Body of pancreas (tissue), 4 donors: ENCODE results near the gene PACS2. TPM values are rescaled to one million over a fixed set of nuclear protein-coding genes. Genes with fewer than 3 reads are reported as not detected.
A peak's percentile ranks its signal among the peaks of the same experiment; 100 is the strongest.

Source experiments
- ATAC-seq: fragments of 150-250 bp; one replicate; pipeline ENCODE4 v1.9.1; 2016
- DNase-seq, 4 donors: peaks; one replicate each; pipeline ENCODE4 v3.0.0-alpha.2; 2019
- H3K27ac ChIP-seq, 4 donors: fragments of 200-600 bp; sonication (generic); 1 replicate in 3 of 4; 2 replicates in 1 of 4; pipeline versions ENCODE4 v1.5.1 to v1.6.1; 2016 to 2019; ENCODE audit warnings: mild to moderate bottlenecking in 1 of 4, mixed read lengths in 1 of 4, moderate library complexity in 1 of 4
- H3K27me3 ChIP-seq, 2 donors: fragments of 200-600 bp; sonication (generic); one replicate each; pipeline ENCODE4 v1.6.0; 2016; ENCODE audit warnings: mild to moderate bottlenecking in 1 of 2
- H3K36me3 ChIP-seq, 2 donors: fragments of 200-600 bp; sonication (generic); replicated peaks in 1 of 2; 2 replicates each; pipeline ENCODE4 v1.5.1; 2016; ENCODE audit warnings: low read depth in 2 of 2; ENCODE audit not compliant: insufficient read depth in 1 of 2
- H3K4me1 ChIP-seq: fragments of 200-600 bp; sonication (generic); one replicate; pipeline ENCODE4 v1.6.0; 2016
- H3K4me3 ChIP-seq, 2 donors: fragments of 200-600 bp; sonication (generic); 1 replicate in 1 of 2; 2 replicates in 1 of 2; pipeline ENCODE4 v1.5.1; 2016 to 2019
- H3K9me3 ChIP-seq, 3 donors: fragments of 200-600 bp; sonication (generic); 1 replicate in 2 of 3; 2 replicates in 1 of 3; pipeline ENCODE4 v1.5.1; 2016
- POLR2A ChIP-seq, 3 donors: fragments of 450-650 bp; IDR thresholded peaks; one replicate each; pipeline ENCODE4 v1.6.1; 2016; ENCODE audit warnings: antibody characterized with exemption in 3 of 3, mild to moderate bottlenecking in 2 of 3
- WGBS, 2 donors: methylation state at CpG; one replicate each; pipeline ENCODE4 v1.1.5; 2017; 5-methylcytosine and 5-hydroxymethylcytosine counted together
- intact Hi-C: fragments of 100-400 bp; cut with DNase I; formaldehyde crosslinking; loops from one replicate; pipeline ENCODE4 v1.15.1; 2023
- total RNA-seq, 2 donors: library from RNA; depleted of rRNA; stranded (reverse); fragments of >200 nt; gene quantifications; one replicate each; pipeline ENCODE4 v1.1.0, GENCODE V29; 2016
- TF ChIP-seq, protein P1 (sequence below), 7 experiments: fragments of 450-650 bp in 4 of 7; fragments of 200-600 bp in 3 of 7; sonication (generic) in 3 of 7; IDR thresholded peaks; one replicate each; pipeline ENCODE4 v1.5.1; 2016 to 2019; ENCODE audit warnings: antibody characterized with exemption in 7 of 7

Gene PACS2
- total RNA-seq, 2 donors from 2014 or later, result 56.6 to 102 TPM

DNA sequence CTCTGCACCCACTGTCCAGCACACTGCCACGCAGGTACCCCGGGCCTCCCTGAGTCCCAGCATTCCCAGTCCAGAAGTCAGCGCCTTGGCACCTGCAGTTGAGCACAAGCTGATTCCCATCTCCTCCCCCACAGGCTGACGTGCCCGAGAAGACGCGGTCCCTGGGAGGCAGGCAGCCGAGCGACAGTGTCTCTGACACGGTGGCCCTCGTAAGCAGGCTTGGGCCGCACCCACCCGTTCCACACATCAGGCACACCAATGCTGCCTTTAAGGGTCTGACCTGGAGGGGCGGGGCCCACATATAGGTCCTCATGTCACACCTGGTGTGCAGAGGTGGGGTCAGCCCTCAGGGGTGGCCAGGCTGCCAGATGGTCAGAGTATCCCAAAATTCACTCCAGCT, 65.4 kb downstream of the PACS2 start:
- DNase-seq (no peak), ATAC-seq (no peak)
- no peaks in the 10 kb centered on the region for H3K4me1 ChIP-seq
- TF ChIP-seq POLR2A (IDR thresholded peaks at IDR 0.05), result no peak
- TF ChIP-seq, protein P1, sequence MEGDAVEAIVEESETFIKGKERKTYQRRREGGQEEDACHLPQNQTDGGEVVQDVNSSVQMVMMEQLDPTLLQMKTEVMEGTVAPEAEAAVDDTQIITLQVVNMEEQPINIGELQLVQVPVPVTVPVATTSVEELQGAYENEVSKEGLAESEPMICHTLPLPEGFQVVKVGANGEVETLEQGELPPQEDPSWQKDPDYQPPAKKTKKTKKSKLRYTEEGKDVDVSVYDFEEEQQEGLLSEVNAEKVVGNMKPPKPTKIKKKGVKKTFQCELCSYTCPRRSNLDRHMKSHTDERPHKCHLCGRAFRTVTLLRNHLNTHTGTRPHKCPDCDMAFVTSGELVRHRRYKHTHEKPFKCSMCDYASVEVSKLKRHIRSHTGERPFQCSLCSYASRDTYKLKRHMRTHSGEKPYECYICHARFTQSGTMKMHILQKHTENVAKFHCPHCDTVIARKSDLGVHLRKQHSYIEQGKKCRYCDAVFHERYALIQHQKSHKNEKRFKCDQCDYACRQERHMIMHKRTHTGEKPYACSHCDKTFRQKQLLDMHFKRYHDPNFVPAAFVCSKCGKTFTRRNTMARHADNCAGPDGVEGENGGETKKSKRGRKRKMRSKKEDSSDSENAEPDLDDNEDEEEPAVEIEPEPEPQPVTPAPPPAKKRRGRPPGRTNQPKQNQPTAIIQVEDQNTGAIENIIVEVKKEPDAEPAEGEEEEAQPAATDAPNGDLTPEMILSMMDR (IDR thresholded peaks at IDR 0.05), result no peak
- no peaks in the 10 kb centered on the region for H3K9me3 ChIP-seq
- no peak overlapping the region for H3K27ac ChIP-seq
- H3K36me3 ChIP-seq, result peaks cover 0 to 3% of the 10 kb centered on the region in 2 donors
- intact Hi-C loops, result no loop called here
- WGBS, 2 donors, result 94% methylated on average over 6 to 14 of the region's 14 CpGs
- H3K4me3 ChIP-seq, result no peak overlapping the region
- H3K27me3 ChIP-seq, result no peaks in the 10 kb centered on the region

DNA sequence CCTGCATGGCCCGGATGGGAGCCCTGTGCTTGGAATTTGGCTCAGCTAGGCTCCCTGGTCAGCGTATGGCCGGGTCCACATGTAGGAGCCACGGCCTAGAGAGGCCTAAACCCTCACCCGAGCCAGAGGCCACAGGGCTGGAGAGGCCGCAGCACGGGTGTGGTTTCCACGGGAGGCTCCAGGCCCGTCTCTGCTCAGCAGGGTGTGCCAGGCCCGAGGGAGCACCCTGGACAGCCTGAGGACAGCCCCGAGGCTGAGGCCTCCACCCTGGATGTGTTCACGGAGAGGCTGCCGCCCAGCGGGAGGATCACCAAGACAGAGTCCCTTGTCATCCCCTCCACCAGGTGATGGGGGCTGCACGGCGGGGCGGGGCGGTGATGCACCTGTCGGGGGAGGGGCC, 66.2 kb downstream of the PACS2 start:
- Histone ChIP-seq H3K4me1 (no peaks in the 10 kb centered on the region), H3K36me3 (peaks cover 0 to 3% of the 10 kb centered on the region in 2 donors), H3K4me3 (no peak overlapping the region), H3K27me3 (no peaks in the 10 kb centered on the region), H3K27ac (no peak overlapping the region), H3K9me3 (no peaks in the 10 kb centered on the region)
- intact Hi-C loops, result no loop called here
- DNase-seq (no peak), ATAC-seq (no peak)
- TF ChIP-seq POLR2A (IDR thresholded peaks at IDR 0.05), result no peak
- TF ChIP-seq, protein P1 (IDR thresholded peaks at IDR 0.05), result no peak
- 87% methylated on average over 18 of the region's 19 CpGs; no CpG with 5 or more reads in 1 of the 2 donors for WGBS, 2 donors

DNA sequence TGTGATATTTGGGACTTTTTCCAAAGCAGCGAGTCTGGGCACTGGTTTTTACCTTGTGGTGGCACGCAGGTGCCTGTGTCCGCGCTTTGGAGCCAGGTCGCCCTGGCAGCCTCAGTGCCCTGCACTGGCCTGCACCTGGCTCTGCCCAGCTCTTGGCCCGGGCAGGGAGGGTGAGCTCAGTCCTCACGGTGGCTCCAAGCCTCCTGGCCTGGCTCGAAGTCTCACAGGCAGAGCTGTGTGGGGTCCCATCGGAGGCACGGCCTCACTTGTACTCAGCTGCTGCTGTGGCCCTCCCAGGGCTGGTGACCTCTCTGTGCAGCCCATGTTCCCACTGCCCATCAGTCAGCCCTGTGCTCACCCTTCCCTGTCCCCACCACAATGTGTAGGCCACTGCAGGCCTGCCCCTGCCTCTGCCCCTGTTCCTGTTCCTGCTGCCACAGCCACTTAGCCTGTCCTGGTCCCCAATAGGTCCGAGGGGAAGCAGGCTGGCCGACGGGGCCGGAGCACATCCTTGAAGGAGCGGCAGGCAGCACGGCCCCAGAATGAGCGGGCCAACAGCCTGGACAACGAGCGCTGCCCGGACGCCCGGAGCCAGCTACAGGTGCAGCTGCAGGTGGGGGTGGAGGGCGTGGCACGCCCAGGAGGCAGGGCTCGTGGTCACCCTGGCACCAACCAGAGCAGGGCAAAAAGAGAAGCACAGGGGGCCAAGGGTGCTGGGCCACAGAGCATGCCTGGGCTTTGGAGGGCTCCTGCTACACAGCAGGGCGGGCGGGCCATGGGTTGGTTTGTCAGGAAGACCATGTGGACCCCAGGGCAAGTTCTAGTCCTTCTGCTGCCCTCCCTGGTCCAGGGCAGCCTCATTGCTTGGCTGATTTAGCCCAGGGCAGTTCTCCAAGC, 67.1 kb downstream of the PACS2 start:
- TF ChIP-seq, protein P1 (IDR thresholded peaks at IDR 0.05), result no peak
- no peak for TF ChIP-seq POLR2A (IDR thresholded peaks at IDR 0.05)
- Histone ChIP-seq H3K36me3 (peaks cover 0 to 3% of the 10 kb centered on the region in 2 donors), H3K9me3 (no peaks in the 10 kb centered on the region), H3K27ac (no peak overlapping the region), H3K4me1 (no peaks in the 10 kb centered on the region), H3K27me3 (no peaks in the 10 kb centered on the region), H3K4me3 (no peak overlapping the region)
- intact Hi-C loops, result no loop called here
- ATAC-seq (no peak), DNase-seq (no peak)
- WGBS, 2 donors, result 91 to 96% methylated on average over 18 to 27 of the region's 27 CpGs

DNA sequence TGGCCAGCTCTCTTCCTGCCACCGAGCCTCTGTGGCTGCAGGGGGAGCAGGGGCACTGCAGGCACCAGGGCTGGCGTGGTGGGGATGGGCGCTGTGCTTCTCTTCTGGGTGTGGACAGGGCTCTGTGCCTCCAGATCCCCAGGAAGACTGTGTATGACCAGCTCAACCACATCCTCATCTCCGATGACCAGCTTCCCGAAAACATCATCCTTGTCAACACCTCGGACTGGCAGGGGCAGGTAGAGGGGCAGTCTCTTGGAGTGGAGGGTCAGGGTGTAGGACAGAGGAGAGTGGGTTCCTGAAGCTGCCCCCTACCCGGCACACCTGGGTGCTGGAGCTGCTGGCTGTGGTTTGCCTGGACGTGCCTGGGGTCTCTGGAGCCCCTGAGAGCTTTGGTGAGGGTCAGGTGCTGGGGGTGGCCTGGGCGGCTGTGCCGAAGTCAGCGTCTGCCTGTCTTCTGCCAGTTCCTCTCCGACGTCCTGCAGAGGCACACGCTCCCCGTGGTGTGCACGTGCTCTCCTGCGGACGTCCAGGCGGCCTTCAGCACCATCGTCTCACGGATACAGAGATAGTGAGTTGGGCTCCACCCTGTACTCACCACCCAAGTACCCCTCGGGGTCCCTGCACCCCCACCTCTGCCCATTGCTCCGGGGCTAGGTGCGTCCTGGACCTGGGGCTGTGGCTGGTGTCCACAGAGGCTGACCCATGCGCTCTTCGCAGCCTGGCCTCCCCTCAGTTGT, 68.0 kb downstream of the PACS2 start:
- DNase-seq, result peak in 1 of 4 donors; percentile 10
- intact Hi-C loops, result no loop called here
- Histone ChIP-seq H3K4me3 (no peak overlapping the region), H3K27ac (no peak overlapping the region), H3K36me3 (peaks cover 0 to 3% of the 10 kb centered on the region in 2 donors), H3K27me3 (no peaks in the 10 kb centered on the region), H3K9me3 (no peaks in the 10 kb centered on the region), H3K4me1 (no peaks in the 10 kb centered on the region)
- ATAC-seq, result no peak
- TF ChIP-seq, protein P1 (IDR thresholded peaks at IDR 0.05), result no peak
- no peak for TF ChIP-seq POLR2A (IDR thresholded peaks at IDR 0.05)
- whole genome bisulfite sequencing, 2 donors, result 91 to 95% methylated on average over 4 to 16 of the region's 26 CpGs
